Measurements from ENCODE around the gene TMEM116.

TMEM116 gene

GRCh38 chr12:111887926-111888745 is 124.8 kb downstream of the TMEM116 start:
- H3K4me3 ChIP-seq (ENCODE audit: low read length): no peak overlapping the region
- no peaks in the 10 kb centered on the region for H3K79me2 ChIP-seq (ENCODE audit: low read length)
- no peak overlapping the region for H3K4me2 ChIP-seq (ENCODE audit: low read length)
- no peak overlapping the region for H2AFZ ChIP-seq (ENCODE audit: low read depth, low read length)
- H3K9ac ChIP-seq (ENCODE audit: low read length): no peak overlapping the region
- TF ChIP-seq CTCF (IDR thresholded peaks at IDR 0.05; ENCODE audit: low read depth, low read length): no peak
- TF ChIP-seq EZH2phosphoT487 (IDR thresholded peaks at IDR 0.05; ENCODE audit: low read depth): no peak
- H3K9me3 ChIP-seq (ENCODE audit: insufficient read depth, low read length): no peaks in the 10 kb centered on the region
- no peaks in the 10 kb centered on the region for H3K27me3 ChIP-seq (ENCODE audit: low read depth, low read length)
- H3K36me3 ChIP-seq (replicated peaks; ENCODE audit: low read depth, low read length): peaks cover 67% of the 10 kb centered on the region
- H3K27ac ChIP-seq (ENCODE audit: low read length): no peak overlapping the region
- H4K20me1 ChIP-seq (ENCODE audit: insufficient read depth, low read length): no peaks in the 10 kb centered on the region
- no peaks in the 10 kb centered on the region for H3K4me1 ChIP-seq (ENCODE audit: low read length)

- Histone ChIP-seq H3K27me3 (ENCODE audit: low read depth, low read length) (no peaks in the 10 kb centered on the region), H3K4me2 (ENCODE audit: low read length) (no peak overlapping the region), H3K4me3 (ENCODE audit: low read length) (no peak overlapping the region), H3K9ac (ENCODE audit: low read length) (no peak overlapping the region), H3K27ac (ENCODE audit: low read length) (no peak overlapping the region), H3K9me3 (ENCODE audit: insufficient read depth, low read length) (no peaks in the 10 kb centered on the region), H3K36me3 (replicated peaks; ENCODE audit: low read depth, low read length) (peaks cover 61% of the 10 kb centered on the region), H3K79me2 (ENCODE audit: low read length) (no peaks in the 10 kb centered on the region), H3K4me1 (ENCODE audit: low read length) (no peaks in the 10 kb centered on the region), H2AFZ (ENCODE audit: low read depth, low read length) (no peak overlapping the region), H4K20me1 (ENCODE audit: insufficient read depth, low read length) (no peaks in the 10 kb centered on the region)
- no peak for TF ChIP-seq EZH2phosphoT487 (IDR thresholded peaks at IDR 0.05; ENCODE audit: low read depth)
- TF ChIP-seq CTCF (IDR thresholded peaks at IDR 0.05; ENCODE audit: low read depth, low read length): no peak
Observed at GRCh38 chr12:111886662-111887545, 126.1 kb downstream of the TMEM116 start.

- Histone ChIP-seq H2AFZ (ENCODE audit: low read depth, low read length) (no peak overlapping the region), H3K4me3 (ENCODE audit: low read length) (no peak overlapping the region), H3K27ac (ENCODE audit: low read length) (no peak overlapping the region), H3K36me3 (replicated peaks; ENCODE audit: low read depth, low read length) (peaks cover 57% of the 10 kb centered on the region), H3K4me1 (ENCODE audit: low read length) (peaks cover 4% of the 10 kb centered on the region), H4K20me1 (ENCODE audit: insufficient read depth, low read length) (no peaks in the 10 kb centered on the region), H3K4me2 (ENCODE audit: low read length) (no peak overlapping the region), H3K27me3 (ENCODE audit: low read depth, low read length) (no peaks in the 10 kb centered on the region), H3K79me2 (ENCODE audit: low read length) (peaks cover 5% of the 10 kb centered on the region; the same call in 1 of the 2 replicates), H3K9me3 (ENCODE audit: insufficient read depth, low read length) (no peaks in the 10 kb centered on the region), H3K9ac (ENCODE audit: low read length) (no peak overlapping the region)
- no peak for TF ChIP-seq EZH2phosphoT487 (IDR thresholded peaks at IDR 0.05; ENCODE audit: low read depth)
- TF ChIP-seq CTCF (IDR thresholded peaks at IDR 0.05; ENCODE audit: low read depth, low read length): no peak
Observed at GRCh38 chr12:111881716-111882115, 131.2 kb downstream of the TMEM116 start.

Data from OCI-LY3 (cell line).